DND-41 (cell line): ENCODE measurements around the gene POLA1.

Experiments
- CTCF ChIP-seq: IDR thresholded peaks from 2 replicates; pipeline ENCODE4 v1.5.1; 2012; ENCODE audit warnings: borderline replicate concordance, low read length, moderate library complexity, mild to moderate bottlenecking; ENCODE audit not compliant: poor library complexity, severe bottlenecking; ENCODE audit errors: extremely low read depth
- EZH2 ChIP-seq: IDR thresholded peaks from 3 replicates; pipeline ENCODE4 v1.6.1; 2012; ENCODE audit warnings: borderline replicate concordance, low read depth, mild to moderate bottlenecking, moderate library complexity, low read length, inconsistent platforms; ENCODE audit not compliant: severe bottlenecking

- TF ChIP-seq CTCF (no peak), EZH2 (no peak)
Measured at GRCh38 chrX:24651783-24652182, 41.9 kb upstream of the POLA1 start.
